AML-193 (cell line): ENCODE data around the gene PLXDC2.
"Not testable (repeated sequence)": the region's sequence is repeated elsewhere in the genome, so short reads cannot be mapped to it uniquely, and the experiment has no call there.

Experiments
- DNase-seq, 2 experiments: peaks; one replicate each; lab custom pipeline; 2025; lab: John Stamatoyannopoulos, UW

The PLXDC2 gene

DNA sequence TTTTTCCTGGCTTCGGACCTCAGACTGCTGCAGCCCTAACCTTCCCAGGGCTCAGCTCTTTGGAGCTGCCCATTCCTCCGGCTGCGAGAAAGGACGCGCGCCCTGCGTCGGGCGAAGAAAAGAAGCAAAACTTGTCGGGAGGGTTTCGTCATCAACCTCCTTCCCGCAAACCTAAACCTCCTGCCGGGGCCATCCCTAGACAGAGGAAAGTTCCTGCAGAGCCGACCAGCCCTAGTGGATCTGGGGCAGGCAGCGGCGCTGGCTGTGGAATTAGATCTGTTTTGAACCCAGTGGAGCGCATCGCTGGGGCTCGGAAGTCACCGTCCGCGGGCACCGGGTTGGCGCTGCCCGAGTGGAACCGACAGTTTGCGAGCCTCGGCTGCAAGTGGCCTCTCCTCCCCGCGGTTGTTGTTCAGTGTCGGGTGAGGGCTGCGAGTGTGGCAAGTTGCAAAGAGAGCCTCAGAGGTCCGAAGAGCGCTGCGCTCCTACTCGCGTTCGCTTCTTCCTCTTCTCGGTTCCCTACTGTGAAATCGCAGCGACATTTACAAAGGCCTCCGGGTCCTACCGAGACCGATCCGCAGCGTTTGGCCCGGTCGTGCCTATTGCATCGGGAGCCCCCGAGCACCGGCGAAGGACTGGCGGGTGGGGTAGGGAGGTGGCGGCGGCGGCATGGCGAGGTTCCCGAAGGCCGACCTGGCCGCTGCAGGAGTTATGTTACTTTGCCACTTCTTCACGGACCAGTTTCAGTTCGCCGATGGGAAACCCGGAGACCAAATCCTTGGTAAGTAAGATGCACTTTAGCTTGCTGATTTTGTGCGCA, at the start of gene PLXDC2:
Gene PLXDC2 (plus strand): TSS at position 22 of the 820 bp plus-strand sequence.
- DNase-seq, result peak; percentile 35 to 41

DNA sequence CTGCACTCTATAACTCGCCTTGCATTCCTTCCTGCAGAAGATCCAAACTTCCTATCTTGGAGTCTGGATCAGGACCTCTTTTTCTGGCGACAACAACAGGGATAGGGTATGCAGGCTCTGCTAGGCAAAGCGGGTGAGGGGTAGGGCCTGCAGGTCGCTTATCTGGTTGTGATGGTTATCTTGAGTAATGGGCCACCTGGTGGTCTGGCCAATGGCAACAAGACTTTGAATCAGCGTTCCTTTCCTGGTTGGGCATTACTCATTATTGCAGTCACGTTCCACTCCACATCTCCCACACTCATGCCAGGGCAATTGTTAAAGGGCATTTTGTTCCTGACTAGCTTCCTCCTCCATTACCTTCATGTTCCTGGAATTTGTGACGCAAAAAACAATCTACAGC, 48.4 kb upstream of the PLXDC2 start:
- DNase-seq, result no peak

DNA sequence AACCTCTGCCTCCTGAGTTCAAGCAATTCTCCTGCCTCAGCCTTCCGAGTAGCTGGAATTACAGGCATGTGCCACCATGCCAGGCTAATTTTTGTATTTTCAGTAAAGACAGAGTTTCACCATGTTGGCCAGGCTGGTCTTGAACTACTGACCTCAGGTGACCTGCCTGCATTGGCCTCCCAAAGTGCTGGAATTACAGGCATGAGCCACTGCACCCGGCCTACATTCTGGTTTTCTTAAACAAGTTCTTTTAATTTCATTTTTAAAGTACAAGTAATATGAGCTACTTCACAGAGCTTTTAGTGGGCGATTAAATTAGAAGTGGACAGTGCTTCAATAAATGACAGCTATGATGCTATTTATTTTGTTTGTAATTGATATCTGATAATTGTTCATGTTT, 46.4 kb upstream of the PLXDC2 start:
- DNase-seq, result not testable (repeated sequence)

DNA sequence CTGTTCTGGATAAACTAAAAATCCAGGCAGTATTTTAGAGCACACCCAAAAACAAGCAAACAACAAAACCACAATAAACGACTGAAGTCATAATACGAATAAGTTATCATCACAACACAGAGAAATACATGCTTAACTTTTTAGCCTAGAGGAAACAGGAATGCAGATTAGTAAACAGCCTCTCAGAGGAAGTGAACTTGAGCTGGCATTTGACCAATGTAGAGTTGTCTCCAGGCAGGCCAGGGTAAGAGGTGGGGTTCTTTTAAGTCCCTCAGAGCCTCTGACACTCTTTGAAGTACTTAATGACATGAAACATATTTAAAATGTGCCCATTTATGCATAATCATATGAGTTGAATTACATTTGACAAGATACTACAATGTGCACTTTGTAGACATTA, 43.3 kb upstream of the PLXDC2 start:
- no peak for DNase-seq

DNA sequence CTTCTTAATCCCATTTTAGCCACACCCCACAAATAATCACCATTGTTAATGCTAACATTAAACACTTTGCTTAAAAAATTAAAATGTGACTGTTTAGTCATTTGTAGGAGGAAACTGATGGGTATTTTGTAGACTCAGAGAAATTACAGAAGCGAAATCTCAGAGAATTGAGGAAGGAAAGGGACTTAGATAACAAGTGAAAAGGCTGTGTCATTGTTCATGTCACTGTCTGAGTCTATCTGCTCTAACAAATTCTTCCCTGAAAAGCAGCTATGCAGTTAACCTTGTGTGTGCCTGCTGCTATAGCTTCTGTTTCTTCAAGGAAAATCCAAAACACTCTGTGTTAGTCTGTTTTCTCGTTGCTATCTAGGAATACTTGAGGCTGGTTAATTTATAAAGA, 40.9 kb upstream of the PLXDC2 start:
- peak; percentile 8 to 13 for DNase-seq

DNA sequence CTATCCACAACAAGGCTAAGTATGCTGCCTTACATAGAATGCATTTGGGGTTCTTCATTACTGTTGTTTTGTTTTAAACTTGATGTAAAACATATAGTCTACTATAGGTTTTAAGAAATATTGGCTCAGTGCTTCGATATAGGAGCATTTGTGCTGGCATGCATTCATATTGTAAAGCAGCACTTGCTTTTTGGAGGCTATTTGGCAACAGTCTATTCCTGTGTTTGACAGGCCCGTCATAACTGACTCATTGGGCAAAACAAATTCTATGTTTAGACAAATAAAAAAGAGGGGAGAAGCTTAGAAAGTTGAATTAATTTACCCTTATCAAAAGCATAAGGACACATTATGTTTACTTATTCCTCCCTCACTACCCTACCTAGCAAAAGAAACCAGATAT, 38.4 kb upstream of the PLXDC2 start:
- DNase-seq, result no peak

DNA sequence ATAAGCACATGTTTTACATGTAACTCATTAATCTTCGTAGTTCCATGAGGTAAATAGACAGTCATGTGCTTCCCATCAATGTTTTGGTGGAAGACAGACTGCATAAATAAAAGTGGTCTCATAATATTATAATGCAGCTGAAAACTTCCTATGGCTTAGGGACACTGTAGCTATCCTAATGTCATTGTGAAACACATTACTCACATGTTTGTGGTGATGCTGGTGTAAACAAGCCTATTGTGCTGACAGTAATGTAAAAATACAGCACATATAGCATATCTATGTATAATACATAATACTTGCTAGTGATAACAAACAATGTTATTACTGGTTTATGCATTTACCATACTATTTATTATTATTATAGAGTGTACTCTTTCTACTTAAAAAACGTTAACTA, 37.2 kb upstream of the PLXDC2 start:
- DNase-seq, result no peak

DNA sequence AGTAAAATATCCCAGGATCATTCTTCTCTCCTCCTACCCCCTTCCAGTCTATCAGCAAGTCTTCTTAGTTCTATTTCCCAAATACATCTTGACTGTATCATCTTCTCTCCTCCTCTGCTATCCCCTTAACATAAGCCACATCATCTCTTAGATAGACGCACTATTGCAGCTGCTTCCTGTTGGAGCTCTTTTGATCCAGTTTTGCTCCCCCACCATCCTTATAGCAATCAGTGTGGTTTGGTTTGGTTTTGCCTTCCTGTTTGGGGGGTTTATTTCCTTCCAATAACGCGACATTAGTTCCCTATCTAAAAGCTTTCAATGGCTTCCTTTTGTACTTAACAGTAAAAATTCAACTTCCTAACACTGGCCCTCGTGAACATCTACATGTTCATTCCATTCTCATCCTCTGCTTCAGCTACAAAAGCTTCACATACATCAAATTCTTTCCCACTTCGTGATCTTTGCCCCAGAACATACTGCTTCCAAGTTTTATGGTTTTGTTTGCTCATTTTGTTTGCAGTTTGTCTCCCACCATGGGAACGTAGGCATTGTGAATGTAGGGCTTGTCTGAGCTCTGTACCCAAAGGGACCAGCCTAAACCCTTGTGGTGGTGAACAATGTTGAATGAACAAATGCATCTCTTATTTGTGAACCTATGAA, 33.7 kb upstream of the PLXDC2 start:
- no peak for DNase-seq

DNA sequence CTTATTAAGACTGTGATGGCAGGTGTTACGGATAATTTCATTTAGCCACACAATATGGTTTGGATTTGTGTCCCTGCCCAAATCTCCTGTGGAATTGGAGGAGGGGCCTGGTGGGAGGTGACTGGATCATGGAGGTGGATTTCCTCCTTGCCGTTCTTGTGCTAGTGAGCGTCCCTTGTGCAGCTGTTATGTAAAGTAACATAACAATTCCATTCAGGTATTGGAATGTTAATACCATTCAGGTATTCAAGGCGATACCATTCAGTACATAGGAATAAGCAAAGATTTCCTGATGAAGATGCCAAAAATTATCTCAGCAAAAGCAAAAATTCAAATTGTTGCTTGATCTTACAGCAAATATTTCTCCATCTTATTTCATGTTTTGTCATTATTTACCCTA, 32.5 kb upstream of the PLXDC2 start:
- DNase-seq, result no peak

DNA sequence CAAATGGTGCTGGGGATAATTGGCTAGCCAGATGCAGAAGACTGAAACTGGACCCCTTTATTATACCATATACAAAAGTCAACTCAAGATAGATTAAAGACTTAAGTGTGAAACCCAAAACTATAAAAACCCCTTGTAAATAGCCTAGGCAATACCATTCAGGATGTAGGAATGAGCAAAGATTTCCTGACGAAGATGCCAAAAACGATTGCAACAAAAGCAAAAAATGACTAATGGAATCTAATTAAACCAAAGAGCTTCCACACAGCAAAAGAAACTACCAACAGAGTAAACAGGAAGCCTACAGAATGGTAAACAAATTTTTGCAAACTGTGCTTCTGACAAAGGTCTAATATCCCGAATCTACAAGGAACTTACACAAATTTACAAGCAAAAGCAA, 30.9 kb upstream of the PLXDC2 start:
- DNase-seq, result no peak

DNA sequence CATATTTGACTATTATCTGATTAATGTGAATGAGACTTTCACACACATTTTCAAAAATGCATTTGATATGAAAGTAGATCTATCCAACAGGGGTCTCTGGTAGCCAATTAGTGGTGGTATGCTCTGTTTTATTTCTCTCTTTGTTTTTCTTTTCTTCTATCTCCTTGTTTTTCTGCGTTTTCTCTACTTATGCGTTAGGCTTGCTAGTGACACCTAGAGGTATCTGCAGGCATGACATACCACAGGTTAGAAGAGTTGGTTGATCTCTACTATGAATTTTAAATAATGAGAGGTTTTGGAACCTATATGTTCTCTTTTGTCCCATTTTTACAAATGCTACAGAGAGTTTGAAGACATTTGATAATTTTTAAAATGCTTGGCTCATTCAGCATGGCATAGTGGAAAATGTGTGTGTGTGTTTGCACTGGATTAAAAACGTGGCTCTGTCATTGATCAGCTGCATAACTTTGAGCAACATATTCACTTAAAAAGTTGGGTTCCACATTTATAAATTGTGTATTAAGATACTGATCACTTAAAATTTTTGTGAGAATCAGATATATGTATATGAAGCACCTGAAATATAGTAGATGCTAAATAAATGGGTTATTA, 28.1 kb upstream of the PLXDC2 start:
- peak; percentile 54 to 58 for DNase-seq

DNA sequence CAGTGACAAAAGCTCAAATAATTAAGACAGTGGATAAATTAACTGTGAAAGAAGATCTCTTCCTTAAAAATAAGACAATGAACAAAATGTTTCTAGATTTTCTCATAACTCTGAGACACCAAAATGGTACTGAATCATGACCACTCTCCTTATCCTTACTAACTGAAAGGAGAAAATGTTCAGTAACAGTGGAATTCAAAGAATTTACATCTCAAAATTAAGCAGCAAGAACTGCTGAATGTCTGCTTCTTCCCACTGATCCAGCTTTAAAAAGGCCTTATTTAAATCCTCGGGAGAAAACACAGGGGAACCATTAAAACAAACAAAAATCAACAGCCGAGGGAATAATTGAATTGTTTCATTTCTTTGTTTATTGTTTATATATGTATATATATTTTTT, 27.3 kb upstream of the PLXDC2 start:
- no peak for DNase-seq

DNA sequence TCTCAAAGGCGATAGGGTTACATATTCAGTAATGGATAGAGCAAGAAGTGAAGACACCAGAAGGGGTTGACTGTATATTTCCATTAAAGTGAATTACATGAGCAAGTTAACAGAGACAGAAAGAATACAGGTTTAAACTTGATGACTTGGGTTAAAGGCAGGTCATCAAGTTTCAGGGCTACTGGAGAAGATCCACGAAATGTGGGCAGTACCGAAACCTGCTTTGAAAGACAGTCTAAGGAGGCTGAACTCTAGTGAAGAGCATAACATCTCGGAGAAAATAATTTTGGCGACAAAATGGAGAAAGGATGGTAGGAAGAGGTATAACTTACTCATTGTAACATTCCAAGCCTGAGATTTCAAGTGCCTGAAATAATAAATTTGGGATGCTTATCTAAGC, 26.6 kb upstream of the PLXDC2 start:
- DNase-seq, result no peak

DNA sequence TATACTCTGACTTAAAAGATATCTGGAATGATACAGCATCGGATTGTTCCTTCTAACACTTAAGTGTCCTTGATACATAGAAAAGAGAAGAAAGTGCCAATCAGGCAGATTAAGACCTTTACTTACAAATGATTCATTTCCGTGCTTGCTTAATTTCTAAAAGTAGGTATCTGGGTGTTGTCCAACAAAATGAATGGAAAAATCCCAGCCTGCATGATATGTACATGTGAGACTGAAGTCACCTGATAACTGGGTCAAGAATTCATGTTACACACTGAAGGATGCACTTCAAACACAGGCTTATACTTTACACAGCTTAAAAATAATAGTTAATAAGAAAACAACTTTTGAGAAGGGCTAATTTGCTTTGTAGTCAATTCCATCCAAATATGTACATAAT, 25.2 kb upstream of the PLXDC2 start:
- no peak for DNase-seq

DNA sequence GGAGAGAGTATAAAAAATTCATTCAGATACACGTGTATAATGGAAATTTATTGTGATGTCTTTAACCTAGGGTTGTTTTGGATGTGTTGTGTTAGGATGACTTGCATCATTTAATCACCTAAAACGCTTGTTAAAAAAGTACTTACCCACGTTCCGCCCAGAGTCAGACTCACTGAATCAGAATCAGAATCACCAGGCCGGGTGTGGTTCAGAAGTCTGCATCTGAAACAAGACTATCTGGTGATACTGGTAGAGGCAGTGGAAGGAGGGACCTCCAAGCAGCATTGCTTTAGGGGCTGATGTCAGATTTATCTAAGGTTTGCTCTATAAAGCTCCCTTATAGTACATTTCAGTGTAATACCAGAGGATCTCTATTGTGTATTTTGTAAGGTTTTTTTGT, 20.5 kb upstream of the PLXDC2 start:
- DNase-seq, result no peak

DNA sequence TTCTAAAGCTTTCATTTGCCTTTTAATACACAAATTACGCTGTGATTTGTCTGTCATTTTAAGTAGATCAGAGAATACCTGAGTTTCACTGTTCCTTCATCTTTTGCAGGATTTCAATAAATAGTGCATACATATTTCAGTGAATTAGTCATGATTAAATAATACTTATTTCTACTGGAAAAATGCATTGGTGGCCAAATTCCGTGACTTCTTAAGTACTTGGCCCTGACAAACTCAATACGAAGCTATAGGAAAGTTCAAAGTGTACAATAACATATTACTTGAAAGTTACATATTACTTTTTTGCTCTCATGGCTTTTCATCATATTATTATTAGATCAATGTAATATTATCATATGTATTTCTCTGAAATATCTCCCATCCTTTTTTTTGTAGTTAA, 16.1 kb upstream of the PLXDC2 start:
- no peak for DNase-seq

DNA sequence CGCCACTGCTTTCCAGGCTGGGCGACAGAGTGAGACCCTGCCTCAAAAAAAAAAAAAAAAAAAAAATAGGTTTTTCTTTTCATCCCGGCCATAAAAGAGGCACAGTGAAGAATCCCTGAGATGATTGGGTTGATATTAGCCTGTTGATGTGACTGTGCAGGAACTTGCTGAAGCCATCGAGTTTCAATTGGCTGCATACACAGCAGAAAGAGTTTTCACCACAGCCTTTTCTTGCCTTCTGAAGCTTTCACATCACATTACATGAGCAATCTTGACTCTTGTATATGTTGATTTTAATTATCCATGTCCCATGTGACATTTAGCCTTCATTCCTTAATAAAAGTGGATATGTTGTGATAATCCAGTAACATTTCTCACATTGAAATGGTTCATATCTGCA, 14.9 kb upstream of the PLXDC2 start:
- no peak for DNase-seq

DNA sequence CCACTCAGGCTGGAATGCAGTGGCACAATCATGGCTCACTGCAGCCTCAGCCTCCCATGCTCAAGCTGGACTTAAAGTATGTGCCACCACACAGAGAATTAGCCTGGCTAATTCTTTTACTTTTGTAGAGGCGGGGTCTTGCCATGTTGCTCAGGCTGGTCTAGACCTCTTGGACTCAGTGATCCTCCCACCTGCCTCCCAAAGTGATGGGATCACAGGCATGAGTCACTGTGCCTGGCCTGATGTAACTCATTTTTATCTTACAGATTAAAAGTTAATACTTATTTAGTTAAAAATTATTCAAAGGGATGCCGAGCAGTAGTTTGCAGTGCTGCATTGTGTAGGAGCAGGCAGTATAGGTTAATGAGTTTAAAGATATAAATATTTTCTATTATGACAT, 12.6 kb upstream of the PLXDC2 start:
- DNase-seq, result no peak

DNA sequence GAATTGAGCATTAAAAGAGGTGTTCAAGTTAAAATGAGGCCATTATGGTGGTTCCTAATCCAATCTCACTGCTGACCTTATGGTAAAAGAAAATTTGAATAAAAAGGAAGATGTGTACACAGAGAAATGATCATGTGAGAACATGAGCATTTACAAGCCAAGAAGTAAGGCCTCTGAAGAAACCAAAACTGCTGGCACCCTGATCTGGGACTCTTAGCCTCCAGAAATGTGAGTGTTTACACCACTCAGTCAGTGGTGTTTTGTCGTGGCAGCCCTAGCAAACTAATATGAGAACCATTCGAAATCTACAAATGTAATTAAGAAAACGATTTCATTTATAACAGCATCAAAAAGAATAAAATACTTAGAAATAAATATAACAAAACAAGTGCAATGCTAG, 6.8 kb upstream of the PLXDC2 start:
- no peak for DNase-seq

DNA sequence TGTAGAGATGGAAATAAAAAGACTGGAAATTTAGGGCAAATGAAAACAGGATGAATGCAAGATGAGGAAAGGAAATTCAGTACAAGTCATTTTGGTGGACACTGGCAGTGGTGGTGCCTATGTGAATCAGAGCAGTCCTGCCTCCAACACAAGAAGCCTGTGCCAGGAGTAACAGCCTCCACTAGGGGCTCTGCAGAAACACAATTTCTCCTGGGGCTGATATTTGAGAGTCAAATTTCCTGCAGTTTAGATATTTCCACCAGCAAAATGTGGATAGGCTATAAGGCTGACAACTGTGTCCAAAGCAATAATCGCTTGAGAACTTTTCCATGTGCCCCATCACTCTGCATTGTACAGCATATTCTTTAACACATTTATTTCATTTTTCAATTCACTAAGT, 4.7 kb upstream of the PLXDC2 start:
- DNase-seq, result peak in 1 of 2 experiments; percentile 5

DNA sequence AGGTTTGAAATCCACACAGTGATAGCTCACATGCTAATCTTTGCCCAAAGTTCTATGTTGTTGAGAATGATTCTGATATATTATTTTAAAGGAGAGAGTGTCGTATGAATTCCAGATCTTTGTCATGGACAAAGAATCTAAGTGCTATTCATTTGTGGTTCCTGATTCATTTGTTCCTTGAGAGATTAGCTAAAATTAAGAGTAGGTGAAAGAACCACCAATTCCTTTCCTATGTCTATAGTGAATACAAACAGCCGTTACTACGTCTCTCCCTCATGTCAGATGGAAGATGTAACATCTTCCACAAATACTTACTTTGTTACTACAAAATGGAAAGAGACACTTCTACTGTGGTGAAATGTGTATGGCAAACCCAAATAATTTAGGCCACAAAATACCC, 3.3 kb upstream of the PLXDC2 start:
- DNase-seq, result no peak

DNA sequence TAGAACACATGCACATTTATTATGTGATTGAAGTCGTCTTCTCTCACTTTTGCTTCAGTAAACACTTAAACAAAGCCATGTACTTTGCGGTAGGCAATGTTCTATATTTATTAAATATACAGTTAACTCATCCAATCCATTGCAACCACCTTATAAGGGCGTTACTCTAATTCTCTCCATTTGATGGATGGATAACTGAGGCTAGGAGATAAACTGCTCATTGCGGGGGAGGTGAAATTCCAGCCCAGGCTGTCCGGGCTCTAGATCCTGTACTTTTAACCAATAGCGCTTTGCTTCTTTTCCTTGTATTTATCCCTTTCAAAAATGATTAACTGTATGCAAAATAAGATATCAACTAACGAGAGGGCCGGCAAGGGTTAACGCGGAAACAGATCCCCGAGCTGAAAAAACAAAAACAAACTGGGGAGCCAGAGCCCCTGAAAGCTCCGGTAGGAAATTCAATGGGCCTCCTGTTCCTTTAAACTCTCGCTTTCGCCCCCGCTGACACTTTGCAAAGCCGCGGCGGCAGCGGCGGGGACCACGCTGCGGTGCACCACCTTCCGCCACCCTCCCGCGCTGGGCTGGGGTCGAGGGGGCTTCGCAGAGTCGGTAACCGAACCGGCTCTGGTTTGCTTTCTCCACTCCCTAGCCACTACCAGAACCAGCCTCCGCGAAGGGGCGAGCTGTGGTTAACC, 1.0 kb upstream of the PLXDC2 start:
- no peak for DNase-seq
